Measurements from ENCODE around the gene HIF3A.

GRCh38 chr19:46296722-46297461 lies at the start of gene HIF3A:
- TF ChIP-seq CTCF (IDR thresholded peaks at IDR 0.05; ENCODE audit: low read depth, low read length) (no peak), POLR2A (IDR thresholded peaks at IDR 0.05; ENCODE audit: extremely low read depth, insufficient read length) (no peak), MAX (IDR thresholded peaks at IDR 0.05; ENCODE audit: low read depth, low read length) (no peak), MYC (IDR thresholded peaks at IDR 0.05; ENCODE audit: low read depth, low read length) (no peak)

All from NB4 (cell line).